SK-N-SH (cell line): ENCODE results near the gene MRPS15. TPM values are rescaled to one million over a fixed set of nuclear protein-coding genes. Genes with fewer than 3 reads are reported as not detected.
"Not testable (repeated sequence)": the region's sequence is repeated elsewhere in the genome, so short reads cannot be mapped to it uniquely, and the experiment has no call there.

ENCODE experiments used
- CTCF ChIA-PET: fragments of 300-600, 350-600 bp; formaldehyde crosslinking; extraction: SDS; loops from one replicate; lab custom pipeline; 2021; lab: Yijun Ruan, JAX
- POLR2A ChIA-PET: fragments of 350-600 bp; sonication (Branson Sonifier 250); formaldehyde crosslinking; extraction: SDS; loops from one replicate; lab custom pipeline; 2020; ENCODE audit warnings: antibody characterized with exemption, inconsistent platforms; lab: Yijun Ruan, JAX
- DNase-seq: peaks from one replicate; pipeline ENCODE4 v3.0.0; 2012
- H2AFZ ChIP-seq: fragments of 200-600 bp; sonication (generic); 2 replicates; pipeline ENCODE4 v1.8.1; 2016; ENCODE audit warnings: antibody characterized with exemption, mild to moderate bottlenecking, low read depth
- H3F3A ChIP-seq: fragments of 200-600 bp; sonication (generic); replicated peaks from 2 replicates; pipeline ENCODE3; 2016; ENCODE audit warnings: antibody characterized with exemption, mild to moderate bottlenecking; ENCODE audit not compliant: insufficient read depth
- H3K27ac ChIP-seq, 2 experiments: fragments of 200-500 bp in 1 of 2; fragments of 200-600 bp in 1 of 2; sonication (Bioruptor generic) in 1 of 2; sonication (generic), shearing (Covaris generic) in 1 of 2; 2 replicates each; pipeline versions ENCODE4 v1.5.1 to v1.6.1; 2014 to 2016; ENCODE audit warnings: low read depth in 2 of 2, inconsistent platforms in 1 of 2, low read length in 1 of 2, mild to moderate bottlenecking in 1 of 2, mixed read lengths in 1 of 2
- H3K27me3 ChIP-seq: fragments of 200-600 bp; sonication (generic), shearing (Covaris generic); 2 replicates; pipeline ENCODE4 v1.6.1; 2016; ENCODE audit warnings: mixed run types; ENCODE audit not compliant: insufficient read depth
- H3K36me3 ChIP-seq, 2 experiments: fragments of 200-500 bp in 1 of 2; fragments of 200-600 bp in 1 of 2; sonication (Bioruptor generic) in 1 of 2; sonication (generic) in 1 of 2; replicated peaks in 1 of 2; 2 replicates each; pipeline versions ENCODE3 to v1.5.1; 2014 to 2016; ENCODE audit warnings: low read length in 1 of 2, mild to moderate bottlenecking in 1 of 2; ENCODE audit not compliant: insufficient read depth in 2 of 2, control insufficient read depth in 1 of 2
- H3K4me1 ChIP-seq, 2 experiments: fragments of 200-500 bp in 1 of 2; fragments of 200-600 bp in 1 of 2; sonication (Bioruptor generic) in 1 of 2; sonication (generic), shearing (Covaris generic) in 1 of 2; 2 replicates each; pipeline versions ENCODE4 v1.5.1 to v1.6.1; 2014 to 2016; ENCODE audit warnings: low read depth in 1 of 2, low read length in 1 of 2, mixed run types in 1 of 2; ENCODE audit not compliant: insufficient read depth in 2 of 2, control insufficient read depth in 1 of 2
- H3K4me2 ChIP-seq: fragments of 200-600 bp; sonication (generic), shearing (Covaris generic); 2 replicates; pipeline ENCODE4 v1.6.1; 2017; ENCODE audit warnings: mixed run types
- H3K4me3 ChIP-seq, 2 experiments: fragments of 200-500 bp in 1 of 2; fragments of 200-600 bp in 1 of 2; sonication (Bioruptor generic) in 1 of 2; sonication (generic), shearing (Covaris generic) in 1 of 2; 2 replicates each; pipeline versions ENCODE4 v1.5.1 to v1.8.1; 2014 to 2016; ENCODE audit warnings: low read depth in 2 of 2, inconsistent platforms in 1 of 2, low read length in 1 of 2, mild to moderate bottlenecking in 1 of 2, mixed read lengths in 1 of 2, moderate library complexity in 1 of 2
- H3K79me2 ChIP-seq: fragments of 200-600 bp; sonication (generic); 2 replicates; pipeline ENCODE4 v1.8.1; 2017; ENCODE audit warnings: mild to moderate bottlenecking; ENCODE audit not compliant: insufficient read depth
- H3K9ac ChIP-seq: fragments of 200-600 bp; sonication (generic); 2 replicates; pipeline ENCODE4 v1.6.1; 2017; ENCODE audit warnings: mixed run types
- H3K9me2 ChIP-seq: fragments of 200-600 bp; sonication (generic); 2 replicates; pipeline ENCODE4 v1.6.1; 2017; ENCODE audit warnings: mixed run types
- H3K9me3 ChIP-seq: fragments of 200-600 bp; sonication (generic); 2 replicates; pipeline ENCODE4 v1.6.1; 2017; ENCODE audit warnings: mixed run types, mild to moderate bottlenecking, moderate library complexity
- H4K20me1 ChIP-seq: fragments of 200-600 bp; sonication (generic); 2 replicates; pipeline ENCODE4 v1.6.1; 2017; ENCODE audit warnings: mild to moderate bottlenecking, mixed run types; ENCODE audit not compliant: insufficient read depth
- EP300 ChIP-seq, 2 experiments: IDR thresholded peaks; 2 replicates each; pipeline versions ENCODE4 v1.4.0 to v1.6.1; 2012; ENCODE audit warnings: borderline replicate concordance in 1 of 2, low read depth in 1 of 2, low read length in 1 of 2
- JUND ChIP-seq: IDR thresholded peaks from 2 replicates; pipeline ENCODE4 v1.4.0; 2012
- NRF1 ChIP-seq: IDR thresholded peaks from 2 replicates; pipeline ENCODE4 v1.6.1; 2012; ENCODE audit warnings: low read depth, mild to moderate bottlenecking, low read length
- WGBS: methylation state at CpG from one replicate; pipeline ENCODE4 v1.1.6; 2017; ENCODE audit warnings: low lambda C conversion rate; 5-methylcytosine and 5-hydroxymethylcytosine counted together
- polyA plus RNA-seq, 3 experiments: library from polyadenylated mRNA; depleted of rRNA; stranded (reverse); fragments of >200 nt; gene quantifications; 2 replicates each; pipeline ENCODE4 v1.2.3, GENCODE V29; 2012
- TF ChIP-seq, protein P1 (sequence below): IDR thresholded peaks from 2 replicates; pipeline ENCODE4 v1.4.0; 2012; ENCODE audit warnings: low read depth, borderline replicate concordance
- TF ChIP-seq, protein P2 (sequence below): fragments of 150-350 bp; IDR thresholded peaks from 2 replicates; pipeline ENCODE4 v1.6.1; 2016; ENCODE audit warnings: mild to moderate bottlenecking, low read depth, low read length
- TF ChIP-seq, protein P3 (sequence below): IDR thresholded peaks from 2 replicates; pipeline ENCODE4 v1.4.0; 2012; ENCODE audit warnings: low read depth, borderline replicate concordance
- TF ChIP-seq, protein P4 (sequence below): IDR thresholded peaks from 2 replicates; pipeline ENCODE4; 2012

The MRPS15 gene
- polyA plus RNA-seq, 1 of the 3 experiments (the other 2 are of a cell fraction), result 75.1 TPM

DNA sequence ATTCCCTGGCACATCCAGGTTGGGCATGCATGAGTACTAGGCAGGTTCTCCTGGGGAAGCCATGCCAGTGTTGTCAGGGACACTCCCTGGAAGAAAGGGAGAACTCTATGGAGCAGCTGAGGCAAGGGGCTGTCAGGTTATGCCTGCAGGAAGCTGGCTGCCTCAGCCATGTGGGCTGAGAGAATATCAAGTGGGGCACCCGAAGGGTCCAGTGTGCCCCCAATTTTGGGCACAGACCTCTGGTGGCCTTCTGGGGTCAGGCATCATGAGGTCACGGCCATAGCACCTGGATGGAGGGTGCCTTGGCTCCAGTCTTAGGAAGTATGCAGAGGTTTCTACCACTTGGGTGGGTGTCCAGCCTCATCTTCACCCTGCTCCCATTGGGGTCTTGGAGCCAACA lies 16.0 kb upstream of the MRPS15 start:
- Histone ChIP-seq H3K27ac (no peak overlapping the region), H3K9ac (no peak overlapping the region), H3K27me3 (no peaks in the 10 kb centered on the region), H3K9me3 (no peaks in the 10 kb centered on the region), H3K36me3 (no peaks in the 10 kb centered on the region), H3K4me3 (no peak overlapping the region), H3K4me2 (no peak overlapping the region), H3F3A (no peaks in the 10 kb centered on the region), H2AFZ (no peak overlapping the region), H3K9me2 (no peaks in the 10 kb centered on the region), H4K20me1 (no peaks in the 10 kb centered on the region), H3K79me2 (no peaks in the 10 kb centered on the region), H3K4me1 (peaks cover 0 to 27% of the 10 kb centered on the region in 2 experiments; a peak in 1 of 4 replicates)
- ChIA-PET CTCF (interaction anchor here (4.4 kb wide), 1 partner anchor 36 kb away, joined by 21 read pairs; no protein-coding TSS in a partner anchor), POLR2A (no interaction called here)
- DNase-seq, result no peak
- 60% methylated on average over 1 of the region's 2 CpGs for WGBS
- no peak for TF ChIP-seq JUND
- no peak for TF ChIP-seq NRF1
- TF ChIP-seq, protein P1, sequence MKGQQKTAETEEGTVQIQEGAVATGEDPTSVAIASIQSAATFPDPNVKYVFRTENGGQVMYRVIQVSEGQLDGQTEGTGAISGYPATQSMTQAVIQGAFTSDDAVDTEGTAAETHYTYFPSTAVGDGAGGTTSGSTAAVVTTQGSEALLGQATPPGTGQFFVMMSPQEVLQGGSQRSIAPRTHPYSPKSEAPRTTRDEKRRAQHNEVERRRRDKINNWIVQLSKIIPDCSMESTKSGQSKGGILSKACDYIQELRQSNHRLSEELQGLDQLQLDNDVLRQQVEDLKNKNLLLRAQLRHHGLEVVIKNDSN, result no peak
- TF ChIP-seq, protein P2, sequence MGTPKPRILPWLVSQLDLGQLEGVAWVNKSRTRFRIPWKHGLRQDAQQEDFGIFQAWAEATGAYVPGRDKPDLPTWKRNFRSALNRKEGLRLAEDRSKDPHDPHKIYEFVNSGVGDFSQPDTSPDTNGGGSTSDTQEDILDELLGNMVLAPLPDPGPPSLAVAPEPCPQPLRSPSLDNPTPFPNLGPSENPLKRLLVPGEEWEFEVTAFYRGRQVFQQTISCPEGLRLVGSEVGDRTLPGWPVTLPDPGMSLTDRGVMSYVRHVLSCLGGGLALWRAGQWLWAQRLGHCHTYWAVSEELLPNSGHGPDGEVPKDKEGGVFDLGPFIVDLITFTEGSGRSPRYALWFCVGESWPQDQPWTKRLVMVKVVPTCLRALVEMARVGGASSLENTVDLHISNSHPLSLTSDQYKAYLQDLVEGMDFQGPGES, result no peak
- TF ChIP-seq, protein P3, sequence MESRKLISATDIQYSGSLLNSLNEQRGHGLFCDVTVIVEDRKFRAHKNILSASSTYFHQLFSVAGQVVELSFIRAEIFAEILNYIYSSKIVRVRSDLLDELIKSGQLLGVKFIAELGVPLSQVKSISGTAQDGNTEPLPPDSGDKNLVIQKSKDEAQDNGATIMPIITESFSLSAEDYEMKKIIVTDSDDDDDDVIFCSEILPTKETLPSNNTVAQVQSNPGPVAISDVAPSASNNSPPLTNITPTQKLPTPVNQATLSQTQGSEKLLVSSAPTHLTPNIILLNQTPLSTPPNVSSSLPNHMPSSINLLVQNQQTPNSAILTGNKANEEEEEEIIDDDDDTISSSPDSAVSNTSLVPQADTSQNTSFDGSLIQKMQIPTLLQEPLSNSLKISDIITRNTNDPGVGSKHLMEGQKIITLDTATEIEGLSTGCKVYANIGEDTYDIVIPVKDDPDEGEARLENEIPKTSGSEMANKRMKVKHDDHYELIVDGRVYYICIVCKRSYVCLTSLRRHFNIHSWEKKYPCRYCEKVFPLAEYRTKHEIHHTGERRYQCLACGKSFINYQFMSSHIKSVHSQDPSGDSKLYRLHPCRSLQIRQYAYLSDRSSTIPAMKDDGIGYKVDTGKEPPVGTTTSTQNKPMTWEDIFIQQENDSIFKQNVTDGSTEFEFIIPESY, result no peak

DNA sequence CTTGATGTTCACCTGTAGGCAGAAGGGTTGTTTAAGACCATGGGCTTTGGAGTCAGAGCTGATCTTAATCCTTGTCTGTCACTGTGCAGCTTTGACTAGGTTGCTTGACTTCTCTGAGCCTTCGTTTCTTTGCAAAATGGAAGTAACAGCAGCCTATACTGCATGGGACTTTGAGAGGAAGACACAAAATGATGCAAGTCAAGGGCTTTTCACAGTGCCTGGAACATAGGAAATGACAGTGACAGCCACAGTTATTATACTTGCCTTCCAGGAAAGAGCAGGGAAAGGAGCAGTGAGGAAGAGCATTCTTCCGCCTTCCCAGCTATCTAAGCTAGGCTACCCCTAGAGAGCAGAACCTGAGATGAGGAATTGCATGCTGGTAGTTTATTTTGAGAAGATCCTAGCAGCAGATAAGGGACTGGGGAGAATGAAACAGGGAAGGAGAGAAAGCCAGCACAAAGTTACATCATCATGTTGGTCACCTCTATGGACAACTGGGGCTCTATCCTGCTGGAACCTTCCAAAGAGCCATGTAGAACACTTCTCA lies 15.4 kb upstream of the MRPS15 start:
- Histone ChIP-seq H3K9ac (no peak overlapping the region), H3K36me3 (no peaks in the 10 kb centered on the region), H3F3A (no peaks in the 10 kb centered on the region), H3K4me2 (no peak overlapping the region), H4K20me1 (no peaks in the 10 kb centered on the region), H3K27me3 (no peaks in the 10 kb centered on the region), H3K4me3 (no peak overlapping the region), H3K27ac (no peak overlapping the region), H3K4me1 (peaks cover 0 to 28% of the 10 kb centered on the region in 2 experiments; a peak in 1 of 4 replicates), H3K9me2 (no peaks in the 10 kb centered on the region), H3K79me2 (no peaks in the 10 kb centered on the region), H2AFZ (no peak overlapping the region), H3K9me3 (no peaks in the 10 kb centered on the region)
- 79% methylated on average over 2 of the region's 2 CpGs for WGBS
- ChIA-PET POLR2A (no interaction called here), CTCF (interaction anchor here (0.6 to 1.5 kb wide), 2 partner anchors 12 to 37 kb away, joined by 3 to 5 read pairs; no protein-coding TSS in a partner anchor)
- no peak for DNase-seq
- TF ChIP-seq JUND (no peak), EP300 (IDR thresholded peaks at IDR 0.05; ENCODE audit: borderline replicate concordance in 1 of 2, low read depth in 1 of 2, low read length in 1 of 2) (no peak)
- TF ChIP-seq, protein P4, sequence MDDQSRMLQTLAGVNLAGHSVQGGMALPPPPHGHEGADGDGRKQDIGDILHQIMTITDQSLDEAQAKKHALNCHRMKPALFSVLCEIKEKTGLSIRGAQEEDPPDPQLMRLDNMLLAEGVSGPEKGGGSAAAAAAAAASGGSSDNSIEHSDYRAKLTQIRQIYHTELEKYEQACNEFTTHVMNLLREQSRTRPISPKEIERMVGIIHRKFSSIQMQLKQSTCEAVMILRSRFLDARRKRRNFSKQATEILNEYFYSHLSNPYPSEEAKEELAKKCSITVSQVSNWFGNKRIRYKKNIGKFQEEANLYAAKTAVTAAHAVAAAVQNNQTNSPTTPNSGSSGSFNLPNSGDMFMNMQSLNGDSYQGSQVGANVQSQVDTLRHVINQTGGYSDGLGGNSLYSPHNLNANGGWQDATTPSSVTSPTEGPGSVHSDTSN, result no peak
- TF ChIP-seq, protein P1, result no peak

DNA sequence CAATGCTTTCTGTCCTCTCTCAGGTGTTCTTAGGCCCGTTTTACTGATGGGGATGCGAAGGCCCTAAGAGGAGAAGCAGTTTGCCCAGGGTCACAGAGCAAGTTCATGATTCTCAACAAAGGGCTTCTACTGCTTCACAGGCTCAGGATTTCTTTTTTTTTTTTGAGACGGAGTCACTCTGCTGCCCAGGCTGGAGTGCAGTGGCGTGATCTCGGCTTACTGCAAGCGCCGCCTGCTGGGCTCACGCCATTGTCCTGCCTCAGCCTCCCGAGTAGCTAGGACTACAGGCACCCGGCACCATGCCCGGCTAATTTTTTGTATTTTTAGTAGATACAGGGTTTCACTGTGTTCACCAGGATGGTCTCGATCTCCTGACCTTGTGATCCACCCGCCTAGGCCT lies 13.4 kb upstream of the MRPS15 start:
- H3K27ac ChIP-seq, POLR2A ChIA-PET, H2AFZ ChIP-seq, H3K9ac ChIP-seq, CTCF ChIA-PET, H3K4me3 ChIP-seq, H3K9me2 ChIP-seq, H3K9me3 ChIP-seq, H3K27me3 ChIP-seq, H4K20me1 ChIP-seq, H3K4me2 ChIP-seq, H3K79me2 ChIP-seq, DNase-seq, H3K36me3 ChIP-seq, H3F3A ChIP-seq: not testable (repeated sequence)
- 71% methylated on average over 13 of the region's 13 CpGs for WGBS
- H3K4me1 ChIP-seq, result peaks cover 0 to 21% of the 10 kb centered on the region in 2 experiments; a peak in 1 of 4 replicates
